SW480 (cell line): Measurements from ENCODE around the gene TMEM26.
A peak's percentile ranks its signal among the peaks of the same experiment; 100 is the strongest.

Experiments used
- DNase-seq: peaks from one replicate; pipeline ENCODE4 v3.0.0-alpha.2; 2016; ENCODE audit warnings: low spot score

TMEM26 gene

DNA sequence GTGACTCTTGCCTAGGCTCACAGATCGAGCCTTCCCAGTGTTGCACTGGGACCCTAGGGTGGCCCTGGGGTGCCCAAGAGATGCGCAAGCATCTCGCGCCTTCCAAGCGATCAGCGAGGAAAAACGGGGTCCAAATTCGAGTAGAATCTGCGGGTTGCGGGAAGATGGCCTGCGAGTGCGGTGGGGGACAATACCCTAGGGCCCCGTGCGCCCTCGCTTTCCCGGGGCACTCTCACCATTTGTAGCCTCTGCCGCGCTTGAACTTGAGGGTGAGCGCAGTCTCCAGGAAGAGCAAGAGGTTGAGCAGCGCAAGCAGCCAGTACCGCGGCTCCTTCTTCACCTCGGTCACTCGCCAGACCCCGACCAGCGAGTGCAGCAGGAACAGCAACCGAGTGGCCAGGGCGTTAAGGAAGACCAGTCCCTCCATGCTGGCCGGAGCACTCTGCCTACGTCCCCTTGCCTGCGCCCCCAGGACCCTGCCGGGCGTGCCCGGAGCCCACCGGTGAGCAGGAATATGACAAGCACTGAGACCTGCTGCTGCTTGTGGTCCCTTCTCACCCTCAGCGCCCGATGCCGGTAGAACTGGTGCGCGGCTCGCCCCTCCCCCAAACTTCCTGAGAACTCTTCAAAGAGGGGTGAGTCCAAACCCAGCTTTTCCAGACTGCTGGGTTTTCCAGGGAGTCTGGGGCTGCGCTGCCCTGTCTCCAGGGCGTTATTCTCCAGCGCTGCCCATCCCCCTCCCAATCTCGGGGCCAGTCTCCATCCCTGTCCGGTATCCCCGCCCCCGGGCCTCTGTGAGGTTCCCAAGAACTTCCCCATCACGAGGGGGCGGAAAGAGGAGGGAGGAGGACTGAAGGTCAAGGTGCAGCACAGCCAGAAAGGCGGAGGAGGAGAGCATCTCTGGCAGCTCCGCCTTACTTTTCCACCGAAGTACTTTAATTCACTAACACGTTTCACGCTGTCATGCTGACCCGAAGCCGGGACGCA is at the start of gene TMEM26:
TSS of gene TMEM26 (minus strand) at position 727 of the 987 bp plus-strand sequence. CDS start at position 427, 300 bp downstream.
- no peak for DNase-seq

DNA sequence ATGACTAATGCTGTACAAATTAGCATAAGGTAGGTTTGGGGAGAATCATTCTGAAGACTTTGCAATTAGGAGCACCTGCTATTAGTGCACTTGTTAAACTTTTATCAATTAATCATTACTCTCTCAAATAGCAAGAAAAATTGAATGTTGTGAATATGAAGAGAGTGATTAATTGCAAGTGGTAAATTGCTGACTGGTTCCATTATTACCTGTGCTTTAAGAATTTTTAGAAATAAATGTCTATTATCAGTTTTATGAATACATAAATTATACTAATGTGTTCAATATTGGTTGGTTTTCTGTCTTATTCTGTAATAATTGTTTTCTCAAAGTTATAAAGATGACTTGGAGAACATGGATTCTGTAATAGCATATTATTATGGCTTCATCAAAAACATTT is 47.3 kb upstream of the TMEM26 start:
- DNase-seq: no peak

DNA sequence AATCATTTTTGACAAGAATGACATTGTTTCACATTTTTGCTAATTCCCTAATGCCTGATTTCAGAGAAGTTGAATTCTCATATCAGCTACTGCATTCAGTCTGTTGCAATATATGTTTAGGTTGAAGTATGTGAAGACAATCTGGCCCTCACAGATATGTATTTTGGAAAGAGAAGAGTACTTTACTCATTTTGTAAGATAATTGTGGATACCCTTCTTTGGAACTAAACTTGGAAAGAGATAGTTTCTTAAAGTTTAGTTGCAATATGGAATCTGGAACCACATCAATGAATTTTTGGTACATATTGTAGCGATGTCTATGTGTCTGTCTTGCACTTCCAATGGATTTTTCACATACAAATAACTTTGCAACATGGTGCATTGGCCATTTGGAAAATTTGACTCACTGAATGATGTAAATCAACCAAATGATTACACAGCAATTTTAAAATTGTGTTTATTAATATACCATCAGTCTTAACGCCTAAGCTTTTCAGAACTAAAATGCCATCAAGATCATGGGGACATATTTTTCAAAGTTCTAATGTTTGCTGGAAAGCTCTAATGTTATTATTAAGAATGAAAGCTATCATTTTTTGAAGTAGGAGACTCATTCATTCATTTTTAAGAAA is 39.3 kb upstream of the TMEM26 start:
- no peak for DNase-seq

DNA sequence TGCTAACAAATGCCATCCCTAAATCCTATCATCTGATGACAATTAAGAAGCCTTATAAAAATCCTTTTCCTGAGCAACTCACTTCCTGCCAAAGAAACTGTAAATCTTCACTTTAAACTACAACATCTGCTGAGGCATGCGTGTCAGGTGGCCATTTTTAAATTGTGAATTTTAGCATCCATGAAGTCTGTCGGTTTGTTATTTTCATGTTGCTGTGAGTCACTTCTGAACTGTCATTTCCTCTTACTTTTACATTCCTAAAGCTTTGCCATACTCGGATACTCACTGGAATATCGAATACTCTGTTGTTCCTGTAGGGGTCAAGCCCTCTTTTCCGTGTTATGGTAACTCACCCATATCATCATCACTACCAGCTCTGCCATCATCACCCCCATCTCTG is 34.3 kb upstream of the TMEM26 start:
- no peak for DNase-seq

DNA sequence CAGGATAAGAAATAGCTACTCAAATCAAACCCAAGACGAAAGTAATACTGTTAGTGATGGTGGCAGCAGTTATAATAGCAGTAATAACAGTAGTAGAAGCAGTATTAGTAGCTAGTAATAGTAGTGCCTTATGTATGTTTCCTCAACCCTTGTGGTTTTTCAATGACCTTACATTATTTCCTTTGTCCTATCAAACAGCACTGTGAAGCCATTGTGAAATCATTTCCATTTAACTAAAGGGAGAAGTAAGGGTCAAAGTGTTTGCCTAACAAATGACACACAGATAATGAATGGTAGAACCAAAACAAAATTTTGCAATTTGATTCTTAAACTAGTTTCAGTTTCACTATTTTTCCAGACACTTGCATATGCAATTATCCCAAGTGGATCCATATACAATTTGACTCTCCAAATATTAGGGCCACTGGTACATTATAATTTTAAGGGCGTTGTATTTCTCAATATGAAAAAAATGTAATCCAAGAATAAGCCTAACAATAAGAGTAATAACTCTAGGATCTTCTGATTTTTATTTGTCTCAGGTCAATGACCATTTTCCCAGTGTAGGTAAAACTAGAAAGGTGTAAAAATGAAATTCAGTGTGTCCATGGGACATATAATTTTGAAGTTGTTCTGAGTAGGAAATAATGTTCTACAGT is 33.7 kb upstream of the TMEM26 start:
- DNase-seq: no peak

DNA sequence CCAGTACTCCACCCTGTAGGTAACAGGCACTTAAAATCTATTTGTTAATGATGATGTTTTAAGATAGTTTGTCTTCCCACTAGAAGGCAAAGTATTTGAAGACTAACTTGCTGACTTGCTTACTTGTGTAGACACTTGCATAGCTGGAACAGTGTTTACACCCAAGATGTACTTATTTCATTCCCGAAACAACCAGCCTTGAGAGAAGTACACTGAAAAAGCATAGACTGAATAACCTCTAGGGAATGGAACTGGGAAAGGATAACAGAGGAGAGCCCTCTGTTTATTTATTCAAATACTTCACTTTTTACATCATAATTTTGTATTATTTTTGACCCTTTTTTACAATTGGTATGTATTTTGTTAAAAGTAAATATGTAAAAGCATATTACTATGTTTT is 33.1 kb upstream of the TMEM26 start:
- no peak for DNase-seq

DNA sequence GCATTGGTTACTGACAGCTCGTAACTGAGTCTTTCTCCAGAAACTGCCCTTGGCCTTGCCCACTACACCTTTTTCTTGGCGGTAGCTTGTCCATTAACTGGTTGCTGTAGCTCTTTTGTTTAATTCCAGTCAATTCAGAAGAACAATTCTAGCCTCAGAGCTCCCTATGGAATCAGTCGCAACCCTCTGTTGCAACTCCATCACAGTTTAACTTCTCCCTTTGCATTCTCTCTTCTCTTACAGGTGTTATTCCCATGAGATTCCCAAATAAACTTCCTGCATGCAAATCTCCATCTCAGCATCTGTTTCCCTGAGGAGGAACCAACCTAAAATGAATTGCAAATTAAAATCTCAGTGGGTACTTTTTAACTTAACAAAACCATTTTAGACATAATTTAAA is 28.4 kb upstream of the TMEM26 start:
- no peak for DNase-seq

DNA sequence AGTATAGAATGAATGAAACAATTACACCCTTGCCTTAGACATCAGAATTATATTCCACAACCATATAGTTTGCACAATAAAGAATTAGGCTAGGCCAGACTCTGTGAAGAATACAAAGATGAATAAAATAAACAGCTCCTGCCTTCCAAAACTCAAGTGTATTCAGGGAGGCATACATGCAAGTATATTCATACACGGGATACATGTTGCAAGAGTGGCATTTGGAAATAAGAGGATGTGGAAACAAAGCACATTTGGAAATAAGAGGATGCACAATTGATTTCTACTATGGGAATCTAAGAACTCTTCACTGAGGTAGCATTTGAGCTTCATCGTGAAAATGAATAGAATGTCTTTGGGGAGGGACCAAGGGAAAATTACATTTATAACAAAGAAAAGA is 27.0 kb upstream of the TMEM26 start:
- no peak for DNase-seq

DNA sequence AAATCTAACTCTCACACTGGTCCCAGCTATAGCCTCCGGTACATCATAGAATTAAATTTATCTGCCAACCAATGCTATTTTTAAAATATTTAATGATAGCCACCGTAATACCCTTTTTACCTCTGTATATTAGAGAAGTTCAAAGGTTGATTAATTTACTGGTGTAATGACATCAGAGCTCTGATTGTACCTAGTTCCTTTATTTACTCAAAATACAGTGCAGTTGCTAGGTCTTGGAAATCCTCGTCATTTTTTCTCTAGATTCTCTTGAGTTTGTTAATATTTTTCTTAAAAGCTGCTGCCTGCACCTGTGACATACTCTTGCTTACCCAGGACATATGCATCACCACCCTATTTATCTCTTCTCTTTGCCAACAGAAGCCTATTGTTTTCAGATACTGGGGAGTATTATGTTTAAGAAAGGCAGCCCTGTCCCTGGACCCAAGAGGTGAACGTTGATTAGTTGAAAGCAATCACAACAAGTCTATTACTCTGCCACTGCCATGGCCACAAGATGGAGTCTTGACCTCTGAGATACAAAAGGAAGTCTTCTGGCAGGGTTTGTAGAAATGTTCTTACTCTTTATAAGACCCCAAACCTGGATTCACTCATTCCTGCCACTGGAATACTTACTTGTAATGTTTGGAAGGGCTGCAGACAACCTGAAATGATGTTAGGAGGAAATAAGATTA is 25.6 kb upstream of the TMEM26 start:
- no peak for DNase-seq

DNA sequence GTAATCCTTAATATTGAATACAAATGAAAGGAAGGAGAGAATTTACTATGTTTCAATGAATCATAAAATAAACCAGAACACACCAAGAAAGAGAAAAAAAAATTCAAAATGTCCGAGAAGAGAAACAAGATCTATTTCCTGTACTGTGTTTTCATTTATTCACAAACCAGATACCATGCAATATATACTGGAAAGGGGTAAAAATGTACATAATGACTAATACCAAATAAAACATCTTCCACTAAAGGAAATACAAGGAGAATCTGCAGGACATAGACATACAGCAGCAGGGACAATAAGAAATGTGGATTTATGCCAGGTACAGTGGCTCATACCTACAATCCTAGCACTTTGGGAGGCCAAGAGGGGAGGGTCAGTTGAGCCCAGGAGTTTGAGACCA is 24.3 kb upstream of the TMEM26 start:
- DNase-seq: no peak

DNA sequence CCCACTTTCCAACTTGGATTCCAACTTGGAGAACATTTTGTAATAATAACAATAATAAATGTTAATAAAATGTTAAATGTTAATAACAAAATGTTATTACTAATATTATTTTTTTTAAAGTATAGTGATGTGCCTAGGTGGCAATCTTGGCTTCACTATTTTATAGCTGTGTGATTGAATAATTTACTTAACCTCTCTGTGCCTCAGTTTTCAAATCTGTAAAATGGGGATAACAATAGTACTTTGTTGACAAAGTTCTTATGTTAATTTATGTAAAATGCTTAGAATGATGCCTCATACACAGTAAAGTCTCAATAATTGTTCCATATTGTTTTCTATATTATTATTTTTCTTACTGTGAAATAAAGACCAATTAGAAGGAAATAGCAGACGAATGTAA is 23.3 kb upstream of the TMEM26 start:
- DNase-seq: no peak

DNA sequence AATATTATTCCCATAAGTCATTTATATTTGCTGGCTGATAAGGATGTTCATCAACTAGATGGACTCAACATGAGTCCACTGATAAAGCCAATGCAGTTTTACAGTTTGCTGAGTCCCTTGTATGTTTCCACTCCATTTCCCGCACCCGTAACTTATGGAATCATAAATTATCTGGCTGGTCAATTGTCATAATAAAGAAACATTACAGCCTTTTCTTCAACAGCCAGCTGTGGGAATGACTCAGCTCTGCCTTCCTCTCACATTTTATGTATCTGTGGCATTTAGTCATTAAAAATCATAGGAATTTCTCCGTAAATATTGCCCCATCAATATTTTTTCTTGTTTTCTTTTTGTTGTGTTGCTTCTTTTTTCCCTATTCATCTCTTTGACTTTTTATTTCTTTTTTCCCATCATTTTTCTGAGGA is 22.3 kb upstream of the TMEM26 start:
- DNase-seq: peak; percentile 5

DNA sequence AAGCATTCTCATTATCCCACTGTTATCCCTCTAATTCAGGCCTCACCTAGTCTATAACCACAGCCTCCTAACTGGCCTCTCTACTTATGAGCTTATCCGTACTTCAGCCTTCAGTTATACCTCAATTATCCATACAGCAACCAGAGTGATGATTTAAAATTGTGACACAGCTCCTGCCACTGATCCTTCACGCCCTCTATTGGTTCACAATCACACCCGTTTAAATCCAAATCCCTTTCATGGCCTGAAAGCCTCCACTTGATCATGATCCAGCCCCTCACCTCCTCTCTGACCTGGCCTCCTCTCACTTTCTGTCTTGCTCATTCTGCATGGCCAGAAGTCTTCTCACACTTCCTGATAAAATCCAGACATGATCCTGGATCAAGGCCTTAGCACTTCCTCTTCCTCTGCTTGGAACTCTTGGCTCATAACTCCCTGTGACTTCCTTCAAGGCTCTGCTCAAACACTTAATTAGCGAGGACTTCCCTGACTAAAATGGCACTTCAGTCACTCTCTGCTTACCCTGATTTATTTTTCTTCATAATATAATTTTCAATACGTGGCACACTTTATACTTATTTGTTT is 19.0 kb upstream of the TMEM26 start:
- DNase-seq: no peak

DNA sequence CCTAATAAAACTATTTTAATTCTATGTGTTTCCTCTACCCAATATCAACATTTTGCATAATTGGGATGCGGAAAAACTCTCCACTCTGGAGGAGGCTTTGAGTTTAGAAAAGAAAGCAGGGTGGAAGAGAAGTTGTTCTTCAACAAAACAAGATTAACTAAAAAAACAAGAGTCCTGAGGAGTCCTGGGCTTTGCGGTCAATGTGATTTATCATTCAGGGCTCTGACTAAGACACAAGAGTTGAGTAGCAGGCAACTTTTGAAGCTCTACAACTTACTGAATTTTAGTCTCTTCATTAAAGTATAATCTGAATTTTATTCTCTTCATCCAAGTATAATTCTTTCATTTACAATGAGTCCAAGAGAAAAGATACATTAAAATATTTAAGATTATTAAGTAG is 18.3 kb upstream of the TMEM26 start:
- DNase-seq: no peak

DNA sequence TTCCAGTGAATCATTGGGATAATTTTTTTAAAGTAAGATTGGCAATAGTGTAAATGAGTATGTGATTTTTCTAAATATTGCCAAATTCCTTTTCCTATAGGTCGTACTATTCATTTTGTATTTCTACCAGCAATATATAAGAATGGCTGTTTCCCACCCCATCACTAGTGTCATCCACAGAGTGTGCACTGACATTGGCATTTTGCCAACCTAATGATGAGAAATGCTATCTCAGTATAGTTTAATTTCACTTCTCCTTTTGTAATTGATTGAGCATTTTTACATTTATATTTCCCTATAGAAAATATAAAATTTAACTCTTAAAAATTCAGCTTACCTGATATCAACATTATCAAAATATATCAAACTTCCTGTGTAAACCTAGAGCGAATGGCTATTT is 17.6 kb upstream of the TMEM26 start:
- no peak for DNase-seq

DNA sequence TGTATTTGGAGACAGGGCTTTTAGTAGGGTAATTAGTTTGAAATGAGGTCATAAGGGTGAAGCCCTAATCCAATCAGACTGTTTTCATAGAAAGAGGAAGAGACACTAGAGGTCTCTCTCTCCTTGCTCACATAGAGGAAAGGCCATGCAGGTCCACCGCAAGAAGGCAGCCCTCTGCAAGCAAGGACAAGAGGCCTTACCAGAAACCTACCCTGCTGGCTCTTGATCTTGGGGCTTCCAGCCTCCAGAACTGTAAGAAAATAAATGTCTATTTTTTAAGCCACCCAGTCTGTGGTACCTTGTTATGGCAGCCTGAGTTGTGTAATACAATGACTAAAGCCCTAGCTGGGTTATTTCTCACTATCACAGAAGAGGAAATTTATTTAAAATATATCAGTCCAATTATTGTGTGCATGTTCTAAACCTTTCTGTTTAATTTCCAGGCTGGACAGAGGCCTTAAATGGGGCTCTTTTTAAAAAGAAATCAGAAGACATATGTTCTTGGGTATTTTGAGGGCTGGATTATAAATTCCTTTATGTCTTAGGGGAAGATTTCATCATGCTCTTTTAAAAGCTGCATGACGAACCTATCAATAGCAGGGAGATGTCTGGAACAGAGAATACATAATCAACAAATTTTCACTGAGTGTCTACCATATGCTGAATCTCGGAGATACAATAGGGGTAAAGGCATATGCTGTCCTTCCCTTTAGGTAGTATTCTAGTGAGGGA is 12.9 kb upstream of the TMEM26 start:
- no peak for DNase-seq

DNA sequence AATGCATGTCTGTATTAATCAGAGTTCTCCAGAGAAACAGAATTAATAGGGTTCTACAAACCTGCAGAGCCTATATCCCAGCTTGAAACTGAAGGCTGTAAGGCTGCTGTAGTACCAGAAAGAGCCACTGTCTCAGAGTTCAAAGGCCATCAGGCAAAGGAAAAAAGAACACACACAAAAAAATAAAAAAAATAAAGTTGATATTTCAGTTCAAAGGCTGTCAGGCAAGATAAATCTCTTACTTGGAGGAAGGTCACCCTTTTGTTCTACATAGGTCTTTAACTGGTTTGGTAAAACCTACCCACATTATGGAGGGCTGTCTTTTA is 12.0 kb upstream of the TMEM26 start:
- no peak for DNase-seq

DNA sequence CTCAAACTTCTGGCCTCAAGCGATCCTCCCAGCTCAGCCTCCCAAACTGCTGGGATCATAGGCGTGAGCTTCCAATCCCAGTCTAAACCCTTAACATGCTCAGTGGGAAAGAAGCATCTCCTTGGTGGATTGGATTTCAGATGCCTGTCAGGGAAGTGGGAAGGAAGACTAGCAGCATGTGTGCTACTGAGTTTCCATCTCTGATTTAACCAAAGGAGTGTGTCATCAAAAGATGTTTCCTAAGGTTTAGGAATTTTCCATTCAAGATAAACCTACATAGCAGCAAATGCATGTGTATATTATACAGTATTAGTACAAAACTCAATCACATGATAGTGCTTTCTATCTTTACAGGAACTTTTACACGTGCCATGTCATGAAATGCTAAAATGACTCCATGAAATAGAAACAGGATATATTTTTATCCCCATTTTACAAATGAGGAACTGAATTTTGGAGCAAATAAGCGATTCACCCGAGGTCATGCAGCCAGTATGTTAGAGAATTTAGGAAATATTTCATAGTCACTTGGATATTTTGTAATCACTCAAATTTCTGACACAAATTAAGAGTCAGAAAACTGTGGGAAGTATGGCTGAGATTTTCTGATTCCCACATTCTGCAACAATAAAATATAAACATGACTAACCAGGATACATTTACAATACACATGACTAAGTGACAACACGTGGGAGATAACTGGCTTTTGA is 11.4 kb upstream of the TMEM26 start:
- DNase-seq: no peak

DNA sequence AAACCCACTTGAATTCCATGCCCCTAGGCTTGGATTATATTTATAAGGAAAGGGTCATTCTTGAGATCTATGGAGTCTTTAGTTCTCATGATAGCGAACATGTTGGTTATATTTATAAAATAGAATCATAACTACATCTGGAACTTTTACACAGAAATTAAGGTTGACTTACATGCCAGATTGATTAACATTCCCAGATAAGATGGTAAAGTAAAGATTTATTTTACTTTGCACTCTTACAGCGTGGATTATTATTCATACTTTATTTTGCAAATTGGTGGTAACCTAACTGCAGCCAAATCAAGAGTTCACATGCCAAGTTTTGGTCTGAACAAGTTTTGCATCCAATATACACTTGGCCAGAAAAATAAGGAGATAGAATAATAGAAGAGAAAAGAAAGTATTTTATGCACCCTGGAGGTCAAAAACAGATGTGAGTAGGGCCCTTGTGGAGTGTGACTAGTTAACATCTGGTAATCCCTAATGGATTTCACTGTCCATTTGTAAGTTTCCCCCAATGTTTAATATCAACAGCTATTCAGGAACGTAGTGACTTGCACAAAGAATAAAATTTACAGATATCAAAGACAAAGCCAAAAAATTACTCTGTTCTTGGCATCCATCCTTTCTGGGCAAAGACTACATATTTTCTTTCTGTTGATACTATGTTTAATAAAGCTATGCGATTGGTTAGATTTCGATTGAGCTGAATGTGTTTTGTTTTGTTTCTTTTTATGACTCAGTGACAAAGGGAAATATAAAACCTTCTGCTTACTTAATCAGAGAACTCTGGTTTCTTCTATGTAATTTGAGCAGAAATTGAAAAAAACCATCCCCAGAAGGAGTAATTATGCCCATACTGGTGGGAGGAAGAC is 10.1 kb upstream of the TMEM26 start:
- DNase-seq: no peak

DNA sequence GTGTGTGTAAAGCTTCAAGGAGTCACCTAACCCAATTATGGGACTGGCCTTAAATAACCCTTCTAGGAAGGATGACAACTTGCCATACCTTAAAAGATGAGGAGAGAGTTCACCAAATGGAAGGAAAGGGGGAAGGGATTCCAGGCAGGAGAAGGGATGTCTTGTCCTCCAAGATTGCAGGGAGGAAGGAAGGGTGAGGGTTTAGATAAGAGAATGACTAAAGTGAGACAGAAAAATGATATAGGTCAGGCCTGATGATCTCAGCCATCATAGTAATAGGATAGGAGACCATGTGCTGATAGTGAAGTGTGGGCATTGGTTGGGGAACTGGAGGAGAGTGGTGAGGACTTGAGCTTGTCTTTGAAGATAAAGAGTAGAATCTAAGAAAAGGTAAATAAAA is 7.7 kb upstream of the TMEM26 start:
- DNase-seq: no peak
